ENCODE results near the gene SNX24. TPM values are rescaled to one million over a fixed set of nuclear protein-coding genes. Genes with fewer than 3 reads are reported as not detected.
A peak's percentile ranks its signal among the peaks of the same experiment; 100 is the strongest.

SNX24 gene
- total and polyA plus RNA-seq, 2 experiments from 2014 or later: 18.0 to 27.5 TPM

GRCh38 chr5:122906768-122907167, 61.4 kb downstream of the SNX24 start (continued):
- no peak for TF ChIP-seq ZNF462 (CRISPR knock-in tag; IDR thresholded peaks at IDR 0.05)

GRCh38 chr5:122907276-122907675, 61.9 kb downstream of the SNX24 start:
- Mint-ChIP-seq H3K4me1 (peaks cover 5% of the 10 kb centered on the region), H3K4me3 (no peak overlapping the region), H3K9me3 (no peaks in the 10 kb centered on the region), H3K27me3 (ENCODE audit: insufficient read depth, low read depth, poor library complexity) (no peaks in the 10 kb centered on the region), H3K36me3 (ENCODE audit: low read depth) (no peaks in the 10 kb centered on the region), H3K27ac (peak overlapping the region; percentile 33; the same call in 1 of the 2 replicates)
- Histone ChIP-seq H3K9me2 (ENCODE audit: insufficient read depth) (no peaks in the 10 kb centered on the region), H3K4me1 (ENCODE audit: insufficient read depth) (no peaks in the 10 kb centered on the region), H3K36me3 (ENCODE audit: insufficient read depth) (no peaks in the 10 kb centered on the region), H3F3A (replicated peaks; ENCODE audit: low read depth) (no peaks in the 10 kb centered on the region), H3K4me3 (no peak overlapping the region), H3K27me3 (ENCODE audit: insufficient read depth) (no peaks in the 10 kb centered on the region), H3K27ac (ENCODE audit: low read depth) (no peak overlapping the region), H2AFZ (no peak overlapping the region), H4K20me1 (replicated peaks; ENCODE audit: insufficient read depth) (no peaks in the 10 kb centered on the region), H3K79me2 (replicated peaks; ENCODE audit: insufficient read depth) (no peaks in the 10 kb centered on the region), H3K4me2 (no peak overlapping the region)
- ATAC-seq (peak; percentile 49; the same call in 2 of the 3 replicates), DNase-seq (ENCODE audit: low spot score) (peak; percentile 49)
- TF ChIP-seq JUNB (IDR thresholded peaks at IDR 0.05; ENCODE audit: unreplicated experiment) (no peak), ZNF462 (CRISPR knock-in tag; IDR thresholded peaks at IDR 0.05) (no peak), EZH2 (IDR thresholded peaks at IDR 0.05; ENCODE audit: low read depth, unreplicated experiment) (no peak), POLR2AphosphoS5 (IDR thresholded peaks at IDR 0.05; ENCODE audit: low read depth) (no peak), EZH2phosphoT487 (IDR thresholded peaks at IDR 0.05; ENCODE audit: unreplicated experiment) (no peak), CREB1 (CRISPR knock-in tag; IDR thresholded peaks at IDR 0.05; ENCODE audit: low read depth) (no peak), ZNF114 (CRISPR knock-in tag; IDR thresholded peaks at IDR 0.05) (no peak)
- TF ChIP-seq, protein P1, sequence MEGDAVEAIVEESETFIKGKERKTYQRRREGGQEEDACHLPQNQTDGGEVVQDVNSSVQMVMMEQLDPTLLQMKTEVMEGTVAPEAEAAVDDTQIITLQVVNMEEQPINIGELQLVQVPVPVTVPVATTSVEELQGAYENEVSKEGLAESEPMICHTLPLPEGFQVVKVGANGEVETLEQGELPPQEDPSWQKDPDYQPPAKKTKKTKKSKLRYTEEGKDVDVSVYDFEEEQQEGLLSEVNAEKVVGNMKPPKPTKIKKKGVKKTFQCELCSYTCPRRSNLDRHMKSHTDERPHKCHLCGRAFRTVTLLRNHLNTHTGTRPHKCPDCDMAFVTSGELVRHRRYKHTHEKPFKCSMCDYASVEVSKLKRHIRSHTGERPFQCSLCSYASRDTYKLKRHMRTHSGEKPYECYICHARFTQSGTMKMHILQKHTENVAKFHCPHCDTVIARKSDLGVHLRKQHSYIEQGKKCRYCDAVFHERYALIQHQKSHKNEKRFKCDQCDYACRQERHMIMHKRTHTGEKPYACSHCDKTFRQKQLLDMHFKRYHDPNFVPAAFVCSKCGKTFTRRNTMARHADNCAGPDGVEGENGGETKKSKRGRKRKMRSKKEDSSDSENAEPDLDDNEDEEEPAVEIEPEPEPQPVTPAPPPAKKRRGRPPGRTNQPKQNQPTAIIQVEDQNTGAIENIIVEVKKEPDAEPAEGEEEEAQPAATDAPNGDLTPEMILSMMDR (conservative IDR thresholded peaks at IDR 0.05; ENCODE audit: low read depth in 2 of 2): no peak

Measured in GM23338 (cell line).